DMS 273 (cell line): ENCODE data around the gene AK6.
A peak's percentile ranks its signal among the peaks of the same experiment; 100 is the strongest.

Experiments used
- DNase-seq: peaks from one replicate; lab custom pipeline; 2025; ENCODE audit not compliant: unreplicated experiment; lab: John Stamatoyannopoulos, UW

AK6 gene

DNA sequence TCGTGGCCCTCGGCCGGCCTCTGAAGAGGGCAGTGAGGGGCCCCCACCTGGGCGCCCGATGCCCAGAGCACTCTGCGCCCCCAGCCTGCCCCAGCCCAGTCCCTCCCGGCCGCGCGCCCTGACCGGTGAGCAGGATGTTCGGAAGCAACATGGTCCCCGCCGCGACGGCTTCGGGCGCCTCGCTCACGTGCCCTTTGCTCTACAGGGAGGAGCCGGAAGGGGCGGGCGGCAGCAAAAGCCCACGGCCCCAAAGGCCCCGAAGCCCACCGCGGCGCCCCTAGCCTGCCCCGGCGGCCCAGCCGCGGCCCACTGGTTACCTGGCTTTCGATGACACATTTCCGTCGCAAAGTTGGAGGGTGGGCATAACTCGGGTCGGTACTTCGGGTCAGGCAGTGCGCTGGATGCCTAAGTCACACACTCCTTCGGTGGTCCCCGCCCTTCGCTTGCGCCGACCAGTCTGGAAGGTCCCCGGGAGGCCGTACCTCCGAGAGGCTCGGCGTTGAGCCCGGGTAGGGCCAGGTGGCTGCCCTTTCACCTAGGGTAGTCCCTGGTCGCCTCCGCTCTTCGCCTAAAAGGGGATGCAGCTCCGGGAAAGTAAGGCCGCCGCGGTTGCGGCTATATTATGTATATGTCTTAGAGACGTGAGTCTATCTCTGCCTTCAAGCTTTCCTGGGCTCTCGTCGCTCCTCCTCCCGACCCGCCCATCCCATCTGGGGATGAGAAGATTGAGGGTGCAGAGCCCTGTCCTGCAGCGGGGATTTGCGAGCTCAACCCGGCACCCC lies at the start of gene AK6, which contains the start of the genes RAD17 and TAF9:
Gene AK6, minus strand, starts transcription at position 181 of the 782 bp plus-strand sequence. Its CDS starts 30 bp downstream, at position 151.
Gene RAD17, plus strand, starts transcription at position 479 of the 782 bp plus-strand sequence. CDS start 2,391 bp downstream, outside the sequence.
Gene TAF9, minus strand, starts transcription at position 181 of the 782 bp plus-strand sequence. CDS start 3,783 bp downstream, outside the sequence.
- DNase-seq, result peak; percentile 98

DNA sequence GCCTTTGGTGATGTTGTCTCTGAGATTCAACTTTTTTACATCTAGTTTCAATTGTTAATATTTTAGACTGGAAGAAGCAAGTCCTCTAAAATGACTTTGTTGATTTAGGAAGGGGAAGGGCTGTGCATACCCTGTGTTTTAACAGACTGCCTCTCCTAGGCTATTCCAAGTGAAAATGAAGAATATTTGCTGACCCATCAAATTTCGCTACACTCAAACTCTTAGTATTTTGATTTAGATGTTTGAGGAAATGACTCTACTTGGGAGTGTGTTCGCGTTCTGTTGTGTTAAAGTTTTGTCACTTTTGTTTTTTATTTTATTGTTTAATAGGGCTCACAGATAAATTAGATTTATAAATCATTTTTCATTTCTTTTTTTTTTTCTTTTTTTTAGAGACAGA lies 49.2 kb upstream of the AK6 start:
- DNase-seq, result no peak

DNA sequence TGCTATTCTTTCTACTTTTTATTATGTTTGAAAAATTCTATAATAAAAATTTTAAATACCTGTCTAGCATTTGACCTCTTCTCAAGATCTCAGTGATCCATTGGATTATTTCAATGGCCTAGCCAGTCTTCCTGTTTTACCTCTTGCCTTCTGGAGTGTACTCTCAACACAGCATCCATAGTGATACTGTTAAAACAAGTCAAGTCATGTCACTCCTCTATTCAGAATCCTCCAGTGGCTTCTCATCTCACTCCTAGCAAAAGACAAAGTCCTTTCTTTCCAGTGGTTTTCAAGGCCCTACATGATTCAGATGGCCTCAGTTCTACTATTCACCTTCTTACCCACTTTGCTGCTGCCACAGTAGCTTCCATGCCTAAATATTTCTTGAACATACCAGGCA lies 47.4 kb upstream of the AK6 start:
- no peak for DNase-seq

DNA sequence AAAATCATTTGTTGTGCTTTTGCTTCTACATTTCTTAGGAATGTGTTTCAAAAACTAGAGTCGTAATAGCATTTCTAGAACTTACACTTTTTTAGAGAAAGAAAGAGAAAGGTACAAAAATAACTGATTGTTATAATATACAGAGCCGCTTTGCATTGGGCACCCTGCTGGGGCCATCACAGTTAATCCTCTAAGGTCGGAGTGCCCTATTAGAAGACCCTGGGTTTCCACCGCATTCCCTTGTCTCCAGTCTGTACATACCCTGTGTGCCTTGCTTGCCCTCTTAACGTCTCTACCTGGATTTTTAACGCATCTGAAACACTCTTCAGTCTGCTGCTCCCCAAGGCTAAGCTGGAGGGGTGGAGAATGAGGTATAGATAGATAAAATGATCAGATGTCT lies 46.9 kb upstream of the AK6 start:
- DNase-seq, result no peak

DNA sequence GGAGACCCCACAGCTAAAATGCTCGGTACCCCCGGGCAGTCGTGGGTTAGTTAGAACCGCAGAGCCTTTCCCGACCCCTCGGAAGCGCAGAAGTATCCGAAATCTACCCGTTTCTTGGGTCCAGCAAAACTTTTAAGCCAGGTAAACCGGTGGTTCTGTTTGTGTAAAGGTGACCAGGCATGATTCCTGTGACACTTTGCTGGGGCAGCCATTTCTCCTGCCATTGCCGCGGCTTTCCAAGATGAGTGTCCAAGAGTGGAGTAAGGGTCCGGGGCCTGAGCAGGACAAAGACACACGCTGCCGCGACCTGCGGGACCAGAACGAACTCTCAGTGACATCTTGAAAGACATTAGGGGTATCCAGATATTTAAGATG lies 46.3 kb upstream of the AK6 start:
- DNase-seq, result no peak

DNA sequence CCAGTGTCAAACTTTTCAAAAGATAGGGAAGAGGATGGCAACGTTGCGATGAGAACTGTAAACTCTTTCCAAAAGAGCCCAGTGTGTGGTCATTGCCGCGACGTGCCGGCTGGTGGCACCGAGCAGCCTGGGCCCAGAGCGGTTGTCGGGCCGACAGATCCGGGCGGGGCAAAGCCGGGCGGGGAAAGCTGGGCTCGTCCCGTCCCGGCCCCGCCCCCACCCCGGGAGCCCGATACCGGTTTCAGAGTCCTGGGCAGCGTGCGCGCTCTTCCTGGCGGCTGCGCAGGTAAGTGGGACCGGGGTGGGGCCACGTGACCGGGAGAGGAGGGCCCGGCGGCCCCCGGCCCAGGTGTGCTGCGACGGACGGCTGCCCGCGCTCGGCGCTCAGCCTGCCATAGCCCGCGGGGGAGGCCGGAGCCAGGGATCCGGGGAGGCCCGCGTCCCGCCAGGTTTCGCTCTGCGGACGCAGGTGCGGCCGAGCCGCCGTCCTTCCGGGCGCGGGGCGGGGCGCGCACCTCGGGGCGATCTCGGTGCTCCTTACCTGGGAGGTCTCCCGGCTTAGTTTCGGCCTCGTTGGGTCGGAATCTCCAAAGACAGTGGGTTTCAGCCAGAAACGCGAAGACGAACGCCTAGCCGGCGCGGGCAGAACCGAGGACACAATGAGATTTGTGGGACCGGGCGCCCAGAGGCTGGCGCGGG lies 45.7 kb upstream of the AK6 start, which contains the start of gene MARVELD2:
Gene MARVELD2, plus strand, starts transcription at position 232 of the 699 bp plus-strand sequence. CDS start 4,270 bp downstream, outside the sequence.
- peak; percentile 85 for DNase-seq

DNA sequence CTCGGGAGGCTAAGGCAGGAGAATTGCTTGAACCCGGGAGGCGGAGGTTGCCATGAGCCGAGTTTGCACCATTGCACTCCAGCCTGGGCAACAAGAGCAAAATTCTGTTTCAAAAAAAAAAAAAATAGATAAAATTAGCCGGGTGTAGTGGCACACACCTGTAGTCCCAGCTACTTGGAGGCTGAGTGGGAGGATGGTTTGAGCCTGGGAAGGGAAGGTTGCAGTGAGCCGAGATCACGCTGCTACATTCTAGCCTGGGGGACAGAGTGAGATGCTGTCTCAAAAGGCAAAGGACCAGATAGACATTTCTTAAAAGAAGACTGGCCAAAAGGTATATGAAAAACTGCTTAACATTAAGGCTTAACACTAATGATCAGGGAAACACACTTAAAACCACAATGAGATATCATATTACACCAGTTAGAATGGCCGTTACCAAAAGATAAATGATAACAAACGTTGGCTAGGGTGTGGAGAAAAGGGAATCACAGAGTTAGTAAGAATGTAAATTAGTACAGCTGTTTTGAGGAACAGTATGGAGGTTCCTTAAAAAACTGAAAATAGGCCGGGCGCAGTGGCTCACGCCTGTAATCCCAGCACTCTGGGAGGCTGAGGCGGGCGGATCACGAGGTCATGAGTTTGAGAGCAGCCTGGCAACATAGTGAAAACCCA lies 35.5 kb upstream of the AK6 start:
- DNase-seq, result no peak

DNA sequence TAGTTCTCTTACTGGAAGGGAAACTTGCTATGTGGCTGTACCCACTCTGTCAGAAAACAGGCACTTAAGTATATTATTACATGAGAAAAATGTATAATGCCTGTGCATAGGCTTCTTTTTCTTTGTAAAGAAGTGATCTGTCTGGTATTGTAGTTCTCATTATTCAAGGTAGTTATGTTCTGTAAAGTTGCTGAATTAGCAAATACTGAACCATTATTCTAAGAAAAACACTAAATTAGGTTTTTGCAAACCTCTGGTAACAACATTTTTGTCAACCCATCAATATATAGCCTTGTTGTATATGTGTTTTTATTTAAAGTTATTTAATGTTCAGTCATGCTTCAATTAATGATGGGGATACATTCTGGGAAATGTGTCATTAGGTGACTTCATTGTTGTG lies 9.1 kb upstream of the AK6 start:
- no peak for DNase-seq

DNA sequence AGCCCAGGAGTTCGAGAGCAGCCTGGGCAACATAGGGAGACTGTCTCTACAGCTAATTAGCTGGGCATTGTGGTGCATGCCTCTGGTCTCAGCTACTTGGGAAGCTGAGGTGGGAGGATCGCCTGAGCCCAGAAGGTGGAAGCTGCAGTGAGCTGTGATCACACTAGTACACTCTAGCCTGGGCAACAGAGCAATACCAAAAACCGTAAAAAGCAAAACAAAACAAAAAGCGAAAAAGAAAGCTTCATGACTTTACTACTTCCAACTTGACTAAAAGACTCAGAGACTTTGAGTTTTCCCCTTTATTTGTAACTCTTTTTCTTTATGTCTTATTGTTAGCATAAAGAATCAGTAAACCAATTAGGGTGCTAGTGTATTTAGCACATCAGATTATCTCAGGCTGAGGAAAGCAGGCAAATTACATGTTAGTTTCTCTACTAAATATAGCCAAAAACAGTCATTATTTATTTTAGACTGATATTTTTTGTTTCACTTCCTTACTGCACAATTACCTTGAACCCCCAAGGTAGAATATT lies 5.7 kb upstream of the AK6 start:
- no peak for DNase-seq

DNA sequence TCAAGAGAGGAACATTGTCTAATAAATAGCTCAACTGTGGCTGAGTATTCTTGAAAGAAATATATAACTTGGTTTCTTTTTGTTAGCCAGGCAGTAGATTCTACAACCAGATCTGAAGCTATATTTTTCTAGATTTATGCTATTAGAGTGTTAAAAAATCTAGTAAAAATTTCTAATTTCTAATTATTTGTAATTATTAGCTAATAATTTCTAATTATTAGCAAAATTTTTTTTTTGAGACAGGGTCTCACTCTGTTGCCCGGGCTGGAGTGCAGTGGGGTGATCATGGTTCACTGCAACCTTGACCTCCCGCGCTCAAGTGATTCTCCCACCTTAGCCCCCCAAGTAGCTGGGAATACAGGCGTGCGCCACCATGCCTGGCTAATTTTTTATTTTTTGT lies 3.1 kb upstream of the AK6 start:
- DNase-seq, result no peak

DNA sequence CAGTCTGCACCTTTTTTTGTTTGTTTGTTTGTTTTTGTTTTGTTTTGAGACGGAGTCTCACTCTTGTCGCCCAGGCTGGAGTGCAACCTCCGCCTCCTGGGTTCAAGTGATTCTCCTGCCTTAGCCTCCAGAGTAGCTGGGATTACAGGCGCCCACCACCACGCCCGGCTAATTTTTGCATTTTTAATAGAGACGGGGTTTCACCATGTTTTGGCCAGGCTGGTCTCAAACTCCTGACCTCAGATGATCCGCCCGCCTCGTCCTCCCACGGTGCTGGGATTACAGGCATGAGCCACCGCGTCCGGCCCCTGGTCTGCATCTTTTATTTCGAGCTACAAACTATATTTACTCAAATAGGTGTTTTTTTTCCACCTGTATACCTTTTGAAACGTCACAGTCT lies 1.0 kb upstream of the AK6 start:
- peak; percentile 11 for DNase-seq

DNA sequence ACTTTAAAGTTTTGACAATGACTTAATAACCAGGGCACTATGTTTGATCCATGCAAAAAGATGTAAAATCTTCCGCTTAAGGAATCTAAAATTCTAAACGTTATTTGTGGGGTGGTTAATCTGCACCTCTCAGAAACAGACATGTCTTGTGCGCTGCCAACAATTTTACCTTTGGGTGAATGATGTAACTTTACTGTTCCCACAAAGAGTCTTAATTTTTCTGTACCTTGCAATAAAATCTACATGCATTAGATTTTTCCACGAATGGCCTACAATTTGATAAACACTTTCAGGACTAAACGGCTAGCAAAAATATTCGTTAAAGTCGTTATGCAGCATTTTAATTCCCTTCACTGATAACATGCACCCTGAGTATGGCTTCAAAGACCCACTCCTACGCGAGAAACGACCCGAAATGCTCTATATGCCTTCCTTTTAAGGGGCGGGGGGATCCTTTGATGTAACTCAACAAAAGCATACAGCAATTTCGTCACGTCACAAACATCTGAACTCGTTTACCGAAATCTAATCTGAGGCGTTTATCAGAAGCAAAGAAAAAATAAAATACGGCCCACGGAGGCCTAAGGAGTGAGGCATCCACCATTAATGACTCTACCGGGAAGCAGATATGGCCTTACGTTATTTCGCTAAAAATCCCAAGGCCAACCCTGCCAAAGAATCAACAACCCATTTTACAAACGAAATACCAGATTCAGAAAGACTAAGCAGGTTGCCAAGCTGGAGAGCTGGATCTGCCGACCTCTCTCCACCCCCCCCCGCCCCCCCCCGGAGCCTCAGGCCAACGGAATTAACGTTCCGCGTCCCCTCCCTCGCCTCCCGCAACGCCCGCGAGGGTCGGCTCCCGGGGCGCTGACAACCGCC lies 621 bp downstream of the AK6 start:
- peak; percentile 75 for DNase-seq

DNA sequence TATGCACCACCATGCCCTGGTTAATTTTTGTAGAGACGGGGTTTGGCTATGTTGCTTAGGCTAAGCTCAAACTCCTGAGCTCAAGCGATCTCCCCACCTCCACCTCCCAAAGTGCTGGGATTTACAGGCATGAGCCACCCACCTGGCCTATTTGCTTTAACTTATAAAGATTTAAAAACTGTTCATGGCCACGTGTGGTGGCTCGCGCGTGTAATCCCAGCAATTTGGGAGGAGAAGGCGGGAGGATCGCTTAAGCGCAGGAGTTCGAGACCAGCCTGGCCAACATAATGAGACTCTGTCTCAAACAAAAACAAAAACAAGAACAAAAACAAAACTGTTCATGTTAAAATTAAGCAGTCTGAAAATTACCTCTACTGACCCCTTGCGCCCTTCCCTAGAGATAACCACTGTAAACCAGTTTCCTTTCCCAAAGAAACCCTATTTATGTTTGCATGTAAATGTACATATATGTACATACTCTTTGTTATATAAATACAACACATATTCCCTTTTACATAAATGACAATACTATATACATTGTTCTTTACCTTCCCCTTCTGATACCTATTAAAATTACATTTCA lies 1.5 kb downstream of the AK6 start:
- no peak for DNase-seq

DNA sequence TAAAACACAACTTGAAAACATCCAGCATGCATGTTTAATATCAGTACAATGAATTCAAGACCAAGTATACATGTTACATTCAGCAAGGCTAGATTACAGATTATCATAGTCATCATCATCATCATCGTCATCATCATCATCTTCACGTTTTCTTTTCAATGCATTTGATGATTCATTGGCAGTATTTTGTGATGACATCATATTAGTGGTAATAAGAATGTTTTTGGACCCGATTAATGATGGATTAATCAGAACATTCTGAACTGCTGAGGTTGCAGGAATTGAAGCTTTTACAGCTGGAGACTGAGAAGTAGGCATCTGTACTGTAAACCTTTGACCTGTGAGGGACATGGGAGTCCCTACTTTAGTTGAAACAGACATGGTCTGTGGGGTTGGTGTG lies 4.5 kb downstream of the AK6 start:
- no peak for DNase-seq

DNA sequence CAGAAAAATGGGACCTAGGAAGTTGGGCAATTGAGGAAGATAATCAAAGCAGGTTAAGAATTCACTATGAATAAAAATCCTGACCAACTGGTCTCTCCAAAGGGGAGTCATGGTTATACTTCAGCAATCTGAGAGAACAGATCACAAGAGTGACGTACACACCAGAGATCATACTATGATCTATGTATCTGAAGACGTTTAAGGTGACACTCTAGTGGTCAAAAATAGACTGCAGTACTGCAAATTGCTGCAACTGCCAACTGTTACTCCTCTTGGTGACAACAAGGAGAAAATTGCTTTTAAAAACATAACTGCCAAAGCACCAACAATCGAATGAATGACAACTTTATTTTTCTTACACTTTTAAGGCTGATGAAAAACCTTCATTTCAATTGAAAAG lies 4.9 kb downstream of the AK6 start:
- peak; percentile 38 for DNase-seq

DNA sequence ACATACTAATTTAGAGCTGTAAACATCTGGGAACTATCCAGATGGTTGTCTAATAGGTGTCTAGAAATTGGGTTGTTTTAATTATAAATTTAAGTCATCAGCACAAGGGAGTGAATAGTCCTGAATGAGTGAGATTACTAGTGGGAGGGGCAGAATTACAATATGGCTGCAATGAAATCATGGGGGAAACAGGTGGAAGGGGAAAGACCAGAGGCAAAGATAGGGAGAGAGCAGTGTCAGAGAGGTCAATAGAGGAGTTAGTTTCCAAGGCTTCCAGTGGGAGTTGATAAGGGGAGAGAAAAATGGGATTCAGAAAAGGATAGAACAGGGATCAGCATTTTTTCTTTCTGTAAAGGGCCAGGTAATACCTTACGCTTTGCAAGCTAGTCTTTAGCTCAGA lies 8.9 kb downstream of the AK6 start:
- no peak for DNase-seq

DNA sequence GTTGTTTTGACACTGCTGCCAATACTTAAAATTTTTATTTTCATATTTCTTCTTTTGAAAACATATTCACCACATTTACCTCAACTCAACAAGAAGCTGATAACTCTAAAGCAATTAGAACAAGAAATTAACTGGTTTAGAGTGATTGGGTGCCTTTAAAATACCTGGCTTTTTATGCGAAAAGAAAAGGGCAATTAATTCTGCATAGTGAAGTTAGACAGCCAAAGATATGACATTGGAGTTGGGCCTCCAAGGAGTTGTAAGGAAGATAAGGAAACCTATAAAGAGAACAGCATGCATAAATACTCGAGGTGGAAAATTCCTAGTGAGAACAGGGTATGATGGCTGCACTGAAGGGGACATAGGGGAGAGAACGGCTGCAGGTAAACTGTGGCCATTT lies 9.6 kb downstream of the AK6 start:
- DNase-seq, result no peak

DNA sequence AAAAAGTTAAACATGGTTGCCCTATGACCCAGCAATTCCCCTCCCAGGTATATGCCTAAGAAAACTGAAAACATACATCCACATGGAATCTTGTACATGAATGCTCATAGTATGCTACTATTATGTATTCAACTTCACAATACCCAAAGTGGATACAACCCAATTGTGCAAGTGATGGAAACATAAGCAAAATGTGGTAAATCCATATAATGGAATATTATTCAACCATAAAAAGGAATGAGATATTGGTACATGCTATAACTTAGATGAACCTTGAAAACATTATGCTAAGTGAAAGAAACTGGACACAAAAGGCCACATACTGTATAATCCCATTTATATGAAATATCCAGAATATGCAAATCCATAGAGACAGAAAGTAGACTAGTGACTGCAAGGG lies 18.7 kb downstream of the AK6 start:
- DNase-seq, result no peak

DNA sequence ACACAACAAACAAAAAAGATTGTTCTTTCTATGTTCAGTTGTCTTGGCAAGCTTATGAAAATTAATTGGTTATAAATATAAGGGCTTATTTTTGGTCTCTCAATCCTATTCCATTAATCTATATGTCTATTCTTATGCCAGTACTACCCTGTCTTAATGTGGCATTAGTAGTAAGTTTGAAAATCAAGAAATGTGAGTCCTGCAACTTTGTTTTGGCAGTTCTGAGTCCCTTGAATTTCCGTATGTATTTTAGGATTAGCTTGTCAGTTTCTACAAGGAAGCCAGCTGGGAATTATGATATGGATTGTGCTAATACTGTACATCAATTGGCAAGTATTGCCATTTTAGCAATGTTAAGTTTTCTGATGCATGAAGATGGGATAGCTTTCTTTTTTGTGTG lies 26.2 kb downstream of the AK6 start:
- DNase-seq, result no peak

DNA sequence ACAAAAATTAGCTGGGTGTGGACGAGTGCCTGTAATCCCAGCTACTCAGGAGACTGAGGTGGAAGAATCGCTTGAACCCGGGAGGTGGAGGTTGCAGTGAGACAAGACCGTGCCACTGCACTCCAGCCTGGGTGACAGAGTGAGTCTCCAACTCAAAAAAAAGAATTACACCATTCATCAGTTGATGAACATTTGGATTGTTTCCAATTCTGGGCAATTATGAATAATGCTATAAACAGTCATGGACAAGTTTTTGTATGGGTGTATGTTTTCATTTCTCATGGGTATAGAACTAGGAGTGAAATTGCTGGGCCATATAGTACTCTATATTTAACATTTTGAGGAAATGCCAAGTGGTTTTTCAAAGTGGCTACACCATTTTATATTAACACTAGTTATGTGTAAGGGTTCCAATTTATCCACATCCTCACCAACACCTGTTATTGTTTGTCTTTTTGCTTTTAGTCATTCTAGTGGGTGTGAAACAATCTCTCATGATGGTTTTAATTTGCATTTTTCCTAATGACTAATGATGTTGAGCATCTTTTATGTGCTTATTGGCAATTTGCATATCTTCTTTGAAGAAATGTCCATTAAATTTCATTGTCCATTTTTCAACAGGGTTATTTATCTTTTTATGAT lies 27.7 kb downstream of the AK6 start:
- no peak for DNase-seq
